Measurements from ENCODE around the gene KRTAP5-8.

DNA sequence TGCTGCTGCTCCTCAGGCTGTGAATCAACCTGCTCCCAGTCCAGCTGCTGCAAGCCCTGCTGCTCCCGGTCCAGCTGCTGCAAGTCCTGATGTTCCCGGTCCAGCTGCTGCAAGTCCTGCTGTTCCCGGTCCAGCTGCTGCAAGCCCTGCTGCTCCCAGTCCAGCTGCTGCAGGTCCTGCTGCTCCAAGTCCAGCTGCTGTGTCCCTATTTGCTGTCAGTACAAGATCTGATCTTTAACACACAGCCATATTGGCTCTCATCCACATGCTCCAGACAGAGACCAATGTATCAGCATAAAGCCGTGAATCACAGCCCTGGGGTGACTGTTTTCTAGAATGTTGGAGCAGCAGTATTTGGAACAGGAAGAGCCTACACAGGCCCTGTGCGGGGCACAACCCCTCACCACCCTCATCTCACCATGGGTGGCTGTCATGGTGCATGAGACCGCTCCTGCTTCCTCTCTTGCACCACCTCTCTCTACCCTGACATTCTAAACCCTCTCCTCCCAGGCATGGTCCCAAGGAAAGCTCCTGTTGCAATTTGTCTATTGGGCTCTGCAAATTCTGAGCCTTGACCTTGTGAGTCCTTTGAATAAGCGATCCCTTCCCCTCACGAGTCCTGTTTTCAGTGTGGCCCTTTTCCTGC, 31.0 kb downstream of the KRTAP5-8 start:
- TF ChIP-seq, protein P1, sequence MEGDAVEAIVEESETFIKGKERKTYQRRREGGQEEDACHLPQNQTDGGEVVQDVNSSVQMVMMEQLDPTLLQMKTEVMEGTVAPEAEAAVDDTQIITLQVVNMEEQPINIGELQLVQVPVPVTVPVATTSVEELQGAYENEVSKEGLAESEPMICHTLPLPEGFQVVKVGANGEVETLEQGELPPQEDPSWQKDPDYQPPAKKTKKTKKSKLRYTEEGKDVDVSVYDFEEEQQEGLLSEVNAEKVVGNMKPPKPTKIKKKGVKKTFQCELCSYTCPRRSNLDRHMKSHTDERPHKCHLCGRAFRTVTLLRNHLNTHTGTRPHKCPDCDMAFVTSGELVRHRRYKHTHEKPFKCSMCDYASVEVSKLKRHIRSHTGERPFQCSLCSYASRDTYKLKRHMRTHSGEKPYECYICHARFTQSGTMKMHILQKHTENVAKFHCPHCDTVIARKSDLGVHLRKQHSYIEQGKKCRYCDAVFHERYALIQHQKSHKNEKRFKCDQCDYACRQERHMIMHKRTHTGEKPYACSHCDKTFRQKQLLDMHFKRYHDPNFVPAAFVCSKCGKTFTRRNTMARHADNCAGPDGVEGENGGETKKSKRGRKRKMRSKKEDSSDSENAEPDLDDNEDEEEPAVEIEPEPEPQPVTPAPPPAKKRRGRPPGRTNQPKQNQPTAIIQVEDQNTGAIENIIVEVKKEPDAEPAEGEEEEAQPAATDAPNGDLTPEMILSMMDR (IDR thresholded peaks at IDR 0.05), result no peak
- TF ChIP-seq POLR2A (IDR thresholded peaks at IDR 0.05), result no peak
